ENCODE data around the gene GRPEL2.

Gene GRPEL2

GRCh38 chr5:149402291-149402690 lies 57.0 kb downstream of the GRPEL2 start:
- DNase-seq: no peak

All from hematopoietic multipotent progenitor cell treated with erythropoietin and hydrocortisone succinate and interleukin-3 and kit ligand, for 8 days (in vitro differentiated cells).